Osteoblast (primary cell): Measurements from ENCODE around the gene SCG5. TPM values are rescaled to one million over a fixed set of nuclear protein-coding genes. Genes with fewer than 3 reads are reported as not detected.

Experiments
- DNase-seq: peaks from one replicate; pipeline ENCODE4 v3.0.0; 2011; ENCODE audit warnings: low spot score, mixed read lengths; ENCODE audit not compliant: insufficient read length; ENCODE audit errors: missing footprints
- H2AFZ ChIP-seq: 2 replicates; pipeline ENCODE4 v1.6.0; 2011; ENCODE audit warnings: mild to moderate bottlenecking, low read length
- H3K27ac ChIP-seq: 2 replicates; pipeline ENCODE4 v1.5.1; 2011; ENCODE audit warnings: mild to moderate bottlenecking, low read depth, low read length, moderate library complexity
- H3K27me3 ChIP-seq: 2 replicates; pipeline ENCODE4 v1.6.0; 2012; ENCODE audit warnings: mild to moderate bottlenecking, control low read depth, inconsistent platforms, low read length, moderate library complexity; ENCODE audit not compliant: insufficient read depth
- H3K36me3 ChIP-seq: 2 replicates; pipeline ENCODE4 v1.5.1; 2011; ENCODE audit warnings: mild to moderate bottlenecking, low read length, control low read depth, moderate library complexity; ENCODE audit not compliant: insufficient read depth
- H3K4me1 ChIP-seq: 2 replicates; pipeline ENCODE4 v1.5.1; 2011; ENCODE audit warnings: mild to moderate bottlenecking, low read length, control low read depth, moderate library complexity; ENCODE audit not compliant: insufficient read depth
- H3K4me2 ChIP-seq: 2 replicates; pipeline ENCODE4 v1.6.0; 2011; ENCODE audit warnings: mild to moderate bottlenecking, low read length; ENCODE audit not compliant: insufficient read depth
- H3K4me3 ChIP-seq: fragments of 200-600 bp; sonication (generic); 3 replicates; pipeline ENCODE4 v1.5.1; 2012; ENCODE audit warnings: mild to moderate bottlenecking, low read length, inconsistent platforms; ENCODE audit not compliant: insufficient read depth
- H3K79me2 ChIP-seq: 2 replicates; pipeline ENCODE4 v1.6.0; 2012; ENCODE audit warnings: mild to moderate bottlenecking, low read length, control low read depth, inconsistent platforms; ENCODE audit not compliant: insufficient read depth
- H3K9me3 ChIP-seq: 2 replicates; pipeline ENCODE4 v1.5.1; 2011; ENCODE audit warnings: low read depth, low read length, control low read depth
- H4K20me1 ChIP-seq: 2 replicates; pipeline ENCODE4 v1.6.0; 2012; ENCODE audit warnings: mild to moderate bottlenecking, low read length, control low read depth; ENCODE audit not compliant: insufficient read depth
- total RNA-seq: library from RNA; depleted of rRNA; stranded (reverse); fragments of >200 nt; gene quantifications from 2 replicates; pipeline ENCODE4 v1.2.3, GENCODE V29; 2012
- TF ChIP-seq, protein P1 (sequence below): IDR thresholded peaks from 2 replicates; pipeline ENCODE4 v1.5.1; 2011; ENCODE audit warnings: mild to moderate bottlenecking, low read depth, low read length, moderate library complexity; ENCODE audit errors: extremely low read depth

Gene SCG5
- total RNA-seq, 1 donor, result 9.0 TPM

DNA sequence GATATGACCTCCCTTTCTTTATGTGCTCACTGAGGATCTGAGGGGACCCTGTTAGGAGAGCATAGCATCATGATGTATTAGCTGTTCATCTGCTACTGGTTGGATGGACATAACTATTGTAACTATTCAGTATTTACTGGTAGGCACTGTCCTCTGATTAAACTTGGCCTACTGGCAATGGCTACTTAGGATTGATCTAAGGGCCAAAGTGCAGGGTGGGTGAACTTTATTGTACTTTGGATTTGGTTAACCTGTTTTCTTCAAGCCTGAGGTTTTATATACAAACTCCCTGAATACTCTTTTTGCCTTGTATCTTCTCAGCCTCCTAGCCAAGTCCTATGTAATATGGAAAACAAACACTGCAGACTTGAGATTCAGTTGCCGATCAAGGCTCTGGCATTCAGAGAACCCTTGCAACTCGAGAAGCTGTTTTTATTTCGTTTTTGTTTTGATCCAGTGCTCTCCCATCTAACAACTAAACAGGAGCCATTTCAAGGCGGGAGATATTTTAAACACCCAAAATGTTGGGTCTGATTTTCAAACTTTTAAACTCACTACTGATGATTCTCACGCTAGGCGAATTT lies 91.2 kb downstream of the SCG5 start:
- H3K27ac ChIP-seq, result peak overlapping the region; percentile 64
- H3K79me2 ChIP-seq, result peaks cover 48% of the 10 kb centered on the region
- H3K4me1 ChIP-seq, result peaks cover 37% of the 10 kb centered on the region
- no peak overlapping the region for H2AFZ ChIP-seq
- H3K4me2 ChIP-seq, result peak overlapping the region; percentile 42
- no peak for DNase-seq
- peak overlapping the region; percentile 15 for H3K4me3 ChIP-seq
- peaks cover 86% of the 10 kb centered on the region for H3K36me3 ChIP-seq
- H3K27me3 ChIP-seq, result no peaks in the 10 kb centered on the region
- H4K20me1 ChIP-seq, result peaks cover 38% of the 10 kb centered on the region
- TF ChIP-seq, protein P1, sequence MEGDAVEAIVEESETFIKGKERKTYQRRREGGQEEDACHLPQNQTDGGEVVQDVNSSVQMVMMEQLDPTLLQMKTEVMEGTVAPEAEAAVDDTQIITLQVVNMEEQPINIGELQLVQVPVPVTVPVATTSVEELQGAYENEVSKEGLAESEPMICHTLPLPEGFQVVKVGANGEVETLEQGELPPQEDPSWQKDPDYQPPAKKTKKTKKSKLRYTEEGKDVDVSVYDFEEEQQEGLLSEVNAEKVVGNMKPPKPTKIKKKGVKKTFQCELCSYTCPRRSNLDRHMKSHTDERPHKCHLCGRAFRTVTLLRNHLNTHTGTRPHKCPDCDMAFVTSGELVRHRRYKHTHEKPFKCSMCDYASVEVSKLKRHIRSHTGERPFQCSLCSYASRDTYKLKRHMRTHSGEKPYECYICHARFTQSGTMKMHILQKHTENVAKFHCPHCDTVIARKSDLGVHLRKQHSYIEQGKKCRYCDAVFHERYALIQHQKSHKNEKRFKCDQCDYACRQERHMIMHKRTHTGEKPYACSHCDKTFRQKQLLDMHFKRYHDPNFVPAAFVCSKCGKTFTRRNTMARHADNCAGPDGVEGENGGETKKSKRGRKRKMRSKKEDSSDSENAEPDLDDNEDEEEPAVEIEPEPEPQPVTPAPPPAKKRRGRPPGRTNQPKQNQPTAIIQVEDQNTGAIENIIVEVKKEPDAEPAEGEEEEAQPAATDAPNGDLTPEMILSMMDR, result no peak
- no peaks in the 10 kb centered on the region for H3K9me3 ChIP-seq

DNA sequence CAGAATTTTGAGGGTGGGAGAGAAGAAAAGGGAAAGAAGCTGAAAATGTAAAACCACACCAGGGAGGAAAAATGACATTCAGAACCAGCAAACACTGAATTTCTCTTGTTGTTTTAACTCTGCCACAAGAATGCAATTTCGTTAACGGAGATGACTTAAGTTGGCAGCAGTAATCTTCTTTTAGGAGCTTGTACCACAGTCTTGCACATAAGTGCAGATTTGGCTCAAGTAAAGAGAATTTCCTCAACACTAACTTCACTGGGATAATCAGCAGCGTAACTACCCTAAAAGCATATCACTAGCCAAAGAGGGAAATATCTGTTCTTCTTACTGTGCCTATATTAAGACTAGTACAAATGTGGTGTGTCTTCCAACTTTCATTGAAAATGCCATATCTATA lies 91.8 kb downstream of the SCG5 start:
- peaks cover 44% of the 10 kb centered on the region for H3K79me2 ChIP-seq
- H3K27ac ChIP-seq, result peak overlapping the region; percentile 64
- TF ChIP-seq, protein P1, result no peak

DNA sequence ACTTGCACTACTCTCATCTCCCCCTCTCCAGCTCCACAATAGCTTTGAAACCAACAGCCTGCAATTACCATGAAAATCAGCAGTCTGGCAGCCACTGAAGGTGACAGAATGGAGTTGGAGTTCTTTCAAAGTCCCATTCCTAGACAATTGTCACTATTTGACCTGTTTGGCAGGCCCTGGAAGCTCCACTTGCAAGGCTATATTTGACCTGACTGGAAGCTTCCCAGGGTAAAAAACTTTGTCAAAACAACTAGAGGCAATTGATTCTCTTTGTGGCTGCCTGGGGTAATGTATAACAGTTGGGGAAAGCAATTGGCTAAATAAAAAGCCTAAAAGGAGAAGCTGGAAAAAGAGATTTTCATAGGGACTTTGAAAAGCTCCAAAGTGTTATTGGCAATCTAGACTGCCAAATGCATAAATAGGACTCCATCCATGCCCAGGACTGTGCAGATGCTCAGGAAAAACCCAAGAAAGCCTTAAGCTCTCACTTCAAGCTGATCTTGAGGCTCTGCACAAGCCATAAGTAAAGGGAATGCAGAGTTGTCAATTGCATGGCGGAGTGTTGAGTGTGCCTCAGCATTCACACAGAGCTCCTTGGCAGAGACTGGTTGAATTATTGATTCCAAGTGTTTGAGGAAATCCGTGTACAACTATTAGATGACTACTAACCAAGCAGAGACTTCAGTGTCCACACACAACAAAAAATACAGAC lies 94.6 kb downstream of the SCG5 start:
- peak overlapping the region; percentile 50 for H3K27ac ChIP-seq
- TF ChIP-seq, protein P1, result no peak

More for the DNA sequence above, 91.8 kb downstream of the SCG5 start:
- DNase-seq, result peak; percentile 62
- Histone ChIP-seq H3K36me3 (peaks cover 82% of the 10 kb centered on the region), H2AFZ (no peak overlapping the region), H3K9me3 (no peaks in the 10 kb centered on the region), H3K4me3 (peak overlapping the region; percentile 15), H3K4me1 (peaks cover 37% of the 10 kb centered on the region), H3K4me2 (peak overlapping the region; percentile 42), H3K27me3 (no peaks in the 10 kb centered on the region), H4K20me1 (peaks cover 35% of the 10 kb centered on the region)

DNA sequence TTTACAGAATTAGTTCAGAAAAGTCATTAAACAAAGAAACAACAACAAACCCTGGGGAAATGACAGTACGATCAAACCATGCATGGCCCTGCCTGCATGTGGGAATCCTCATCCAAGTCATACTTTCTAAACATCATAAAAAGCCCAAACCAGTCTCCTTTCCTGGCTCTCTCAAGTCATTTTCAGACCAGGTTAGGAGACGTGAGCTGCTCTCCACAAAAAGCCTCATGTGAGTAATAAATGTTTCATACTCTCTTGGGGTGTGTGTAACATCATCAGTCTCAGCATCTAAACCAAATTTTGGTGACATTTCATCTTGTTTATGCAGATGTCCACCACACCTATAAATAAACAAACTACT lies 95.2 kb downstream of the SCG5 start:
- H3K79me2 ChIP-seq, result peaks cover 14% of the 10 kb centered on the region
- no peaks in the 10 kb centered on the region for H3K27me3 ChIP-seq
- DNase-seq, result no peak
- peaks cover 52% of the 10 kb centered on the region for H3K36me3 ChIP-seq
- H2AFZ ChIP-seq, result no peak overlapping the region
- no peak overlapping the region for H3K4me3 ChIP-seq
- TF ChIP-seq, protein P1, result no peak
- H3K4me2 ChIP-seq, result no peak overlapping the region
- peaks cover 15% of the 10 kb centered on the region for H4K20me1 ChIP-seq
- H3K9me3 ChIP-seq, result no peaks in the 10 kb centered on the region
- peak overlapping the region; percentile 50 for H3K27ac ChIP-seq
- peaks cover 21% of the 10 kb centered on the region for H3K4me1 ChIP-seq

More for the DNA sequence above, 94.6 kb downstream of the SCG5 start:
- peaks cover 26% of the 10 kb centered on the region for H3K4me1 ChIP-seq
- H2AFZ ChIP-seq, result no peak overlapping the region
- no peak overlapping the region for H3K4me3 ChIP-seq
- no peaks in the 10 kb centered on the region for H3K9me3 ChIP-seq
- peaks cover 16% of the 10 kb centered on the region for H4K20me1 ChIP-seq
- no peaks in the 10 kb centered on the region for H3K27me3 ChIP-seq
- peaks cover 57% of the 10 kb centered on the region for H3K36me3 ChIP-seq
- H3K4me2 ChIP-seq, result no peak overlapping the region
- peaks cover 19% of the 10 kb centered on the region for H3K79me2 ChIP-seq
- no peak for DNase-seq
